Measurements from ENCODE around the gene TGFBR1. TPM values are rescaled to one million over a fixed set of nuclear protein-coding genes. Genes with fewer than 3 reads are reported as not detected.
A peak's percentile ranks its signal among the peaks of the same experiment; 100 is the strongest.

The TGFBR1 gene
- total RNA-seq, 5 donors from 2014 or later (not counting 1 experiment from before 2014, with no cell fraction given): 22.3 to 36.9 (median 31.7) TPM

DNA sequence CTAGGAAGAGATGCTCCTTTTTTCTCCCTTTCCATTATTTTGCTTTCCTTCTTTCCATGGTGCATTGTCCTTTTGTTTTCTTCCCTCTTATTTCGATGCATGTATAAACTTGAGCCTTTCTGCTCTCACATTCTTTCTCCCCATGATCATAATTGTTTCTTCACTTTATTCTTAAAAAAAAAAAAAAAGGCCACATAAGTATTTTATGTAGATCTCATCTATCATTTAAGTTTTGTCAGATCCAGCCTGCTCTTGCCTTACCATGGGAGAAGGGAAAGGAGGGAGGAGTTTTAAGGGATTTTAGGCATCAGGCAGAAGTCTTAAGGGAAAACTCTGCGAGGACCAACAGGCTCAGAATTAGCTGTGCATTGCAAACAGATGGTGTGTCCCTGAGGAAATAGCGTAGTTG lies 11.1 kb downstream of the TGFBR1 start:
- Mint-ChIP-seq H3K9me3 (no peaks in the 10 kb centered on the region), H3K27ac (peak overlapping the region; percentile 1 to 14), H3K4me1 (peaks cover 90 to 91% (median 91%) of the 10 kb centered on the region in 3 donors), H3K27me3 (no peaks in the 10 kb centered on the region), H3K36me3 (no peaks in the 10 kb centered on the region), H3K4me3 (peak overlapping the region in 1 of 3 donors; percentile 30)
- DNase-seq (no peak), ATAC-seq (replicated peaks in 1 of 4) (no peak)
- Histone ChIP-seq H3K4me3 (ENCODE audit: control insufficient read depth in 1 of 2, extremely low read depth in 1 of 2, low read length in 1 of 2) (no peak overlapping the region), H3K27ac (ENCODE audit: low read length) (no peak overlapping the region), H3K4me1 (ENCODE audit: control insufficient read depth in 1 of 2, extremely low read depth in 1 of 2, insufficient read depth in 2 of 2, low read length in 2 of 2) (peaks cover 41 to 95% of the 10 kb centered on the region in 2 experiments), H3K9me3 (no peaks in the 10 kb centered on the region), H3K27me3 (replicated peaks in 1 of 2; ENCODE audit: control insufficient read depth in 2 of 2, extremely low read depth in 1 of 2, insufficient read depth in 2 of 2, low read length in 1 of 2) (no peaks in the 10 kb centered on the region), H3K36me3 (ENCODE audit: control insufficient read depth in 2 of 2, extremely low read depth in 1 of 2, insufficient read depth in 1 of 2, low read length in 1 of 2) (no peaks in the 10 kb centered on the region)
- ChIA-PET CTCF (no interaction called here), POLR2A (no interaction called here)
- 100% methylated on average over 1 of the region's 3 CpGs for WGBS (ENCODE audit: insufficient coverage)

DNA sequence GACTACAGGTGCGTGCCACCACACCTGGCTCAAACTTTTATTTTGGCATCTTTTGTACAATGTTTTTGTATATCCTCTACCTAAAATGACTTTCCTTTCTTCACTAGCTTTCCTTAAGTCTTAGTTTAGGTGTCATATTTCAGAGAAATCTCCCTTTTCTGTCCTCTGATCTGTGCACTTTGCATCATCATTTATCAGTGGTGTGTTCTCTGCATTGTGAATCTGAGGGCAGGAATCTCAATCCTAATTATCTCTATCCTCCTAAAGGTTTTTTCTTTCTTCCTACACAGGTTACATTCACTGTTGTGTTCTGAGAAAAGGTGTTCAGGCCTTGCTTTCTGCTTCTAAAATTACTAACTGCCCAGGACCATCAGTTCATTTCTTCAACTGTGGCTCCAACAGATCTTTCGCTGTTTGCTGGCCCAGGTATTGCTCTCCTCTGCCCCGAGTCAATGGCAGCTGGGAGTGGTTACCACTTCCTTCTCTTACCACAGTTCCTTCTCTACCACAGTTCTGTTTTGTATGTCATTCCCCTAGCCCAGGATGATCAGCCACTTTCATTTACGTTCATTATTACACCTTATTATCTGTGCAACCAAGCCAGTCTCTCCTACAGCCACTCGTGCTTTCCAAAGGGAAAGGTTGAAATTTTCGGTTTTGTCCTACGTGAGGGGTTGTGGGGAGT lies 14.0 kb downstream of the TGFBR1 start:
- Mint-ChIP-seq H3K36me3 (peaks cover under 1% of the 10 kb centered on the region), H3K27ac (peak overlapping the region; percentile 90 to 92), H3K27me3 (no peaks in the 10 kb centered on the region), H3K4me3 (peak overlapping the region; percentile 62 to 74 (median 72)), H3K9me3 (no peaks in the 10 kb centered on the region), H3K4me1 (peaks cover 90 to 92% (median 91%) of the 10 kb centered on the region in 3 donors)
- ChIA-PET CTCF (interaction anchor here in 1 of 2 donors (0.7 to 2.3 kb wide), 8 partner anchors 15 to 122 kb away, joined by 3 to 9 read pairs (median 4); partner anchors contain the start of gene TGFBR1), POLR2A (interaction anchor here (0.5 to 1.0 kb wide), 6 partner anchors 14 to 304 kb away, joined by 3 to 10 read pairs (median 8); partner anchors contain the start of gene TGFBR1 (in 2 of the 2))
- Histone ChIP-seq H3K9me3 (no peaks in the 10 kb centered on the region), H3K36me3 (ENCODE audit: control insufficient read depth in 2 of 2, extremely low read depth in 1 of 2, insufficient read depth in 1 of 2, low read length in 1 of 2) (no peaks in the 10 kb centered on the region), H3K27ac (ENCODE audit: low read length) (peak overlapping the region; percentile 30), H3K4me1 (ENCODE audit: control insufficient read depth in 1 of 2, extremely low read depth in 1 of 2, insufficient read depth in 2 of 2, low read length in 2 of 2) (peaks cover 29 to 89% of the 10 kb centered on the region in 2 experiments), H3K4me3 (ENCODE audit: control insufficient read depth in 1 of 2, extremely low read depth in 1 of 2, low read length in 1 of 2) (peak overlapping the region; percentile 13 to 33), H3K27me3 (replicated peaks in 1 of 2; ENCODE audit: control insufficient read depth in 2 of 2, extremely low read depth in 1 of 2, insufficient read depth in 2 of 2, low read length in 1 of 2) (no peaks in the 10 kb centered on the region)
- 0% methylated on average over 2 of the region's 7 CpGs for WGBS (ENCODE audit: insufficient coverage)
- DNase-seq: peak in 34 of 35 experiments; percentile 22 to 75 (median 52)
- peak; percentile 100 for ATAC-seq (replicated peaks in 1 of 4)

DNA sequence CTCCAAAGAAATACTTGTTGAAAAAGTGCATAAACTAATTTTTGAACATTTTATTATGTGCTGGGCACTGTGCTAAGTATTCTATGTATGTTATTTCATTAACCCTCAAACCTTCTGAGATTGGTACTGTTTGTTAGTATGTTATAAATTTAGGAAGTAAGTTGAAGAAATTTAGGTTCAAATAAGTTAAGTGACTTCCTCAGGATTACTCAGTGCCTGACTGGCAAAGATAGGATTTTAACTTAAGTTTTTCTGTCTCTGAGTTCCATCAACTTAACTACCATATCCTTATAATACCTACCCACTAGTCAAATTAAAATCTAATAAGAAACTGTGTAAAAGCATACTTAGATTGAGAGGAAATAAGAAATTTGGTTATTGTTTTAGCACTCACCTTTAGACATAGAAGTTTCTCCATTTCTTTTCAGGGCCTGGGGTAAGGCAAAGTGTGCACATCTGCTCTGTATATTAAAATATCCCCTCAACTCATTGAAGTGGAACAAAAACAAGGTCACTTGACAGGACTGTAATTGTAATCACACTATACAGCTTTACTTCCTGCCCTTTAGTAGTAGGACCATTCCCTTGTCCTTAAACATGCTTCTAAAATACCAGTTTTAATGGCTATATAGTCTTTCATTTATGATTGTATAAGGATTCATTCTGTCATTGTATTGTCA lies 15.2 kb downstream of the TGFBR1 start:
- peak overlapping the region; percentile 30 for H3K27ac ChIP-seq (ENCODE audit: low read length)
- Mint-ChIP-seq H3K4me1 (peaks cover 89 to 91% (median 90%) of the 10 kb centered on the region in 3 donors), H3K36me3 (peaks cover 4% of the 10 kb centered on the region), H3K27me3 (no peaks in the 10 kb centered on the region), H3K4me3 (peak overlapping the region; percentile 15 to 72 (median 62)), H3K9me3 (no peaks in the 10 kb centered on the region), H3K27ac (peak overlapping the region; percentile 90 to 92)
- ATAC-seq (replicated peaks in 1 of 4): no peak
- H3K4me3 ChIP-seq (ENCODE audit: control insufficient read depth in 1 of 2, extremely low read depth in 1 of 2, low read length in 1 of 2): no peak overlapping the region
- no peaks in the 10 kb centered on the region for H3K27me3 ChIP-seq (replicated peaks in 1 of 2; ENCODE audit: control insufficient read depth in 2 of 2, extremely low read depth in 1 of 2, insufficient read depth in 2 of 2, low read length in 1 of 2)
- no peaks in the 10 kb centered on the region for H3K9me3 ChIP-seq
- ChIA-PET CTCF (interaction anchor here (0.6 to 2.3 kb wide), 6 partner anchors 16 to 123 kb away, joined by 3 to 9 read pairs (median 4); no protein-coding TSS in a partner anchor), POLR2A (interaction anchor here (0.5 to 1.0 kb wide), 3 partner anchors 12 to 696 kb away, joined by 3 to 10 read pairs (median 9); no protein-coding TSS in a partner anchor)
- no peaks in the 10 kb centered on the region for H3K36me3 ChIP-seq (ENCODE audit: control insufficient read depth in 2 of 2, extremely low read depth in 1 of 2, insufficient read depth in 1 of 2, low read length in 1 of 2)
- peaks cover 22 to 81% of the 10 kb centered on the region in 2 experiments for H3K4me1 ChIP-seq (ENCODE audit: control insufficient read depth in 1 of 2, extremely low read depth in 1 of 2, insufficient read depth in 2 of 2, low read length in 2 of 2)
- no peak for DNase-seq

DNA sequence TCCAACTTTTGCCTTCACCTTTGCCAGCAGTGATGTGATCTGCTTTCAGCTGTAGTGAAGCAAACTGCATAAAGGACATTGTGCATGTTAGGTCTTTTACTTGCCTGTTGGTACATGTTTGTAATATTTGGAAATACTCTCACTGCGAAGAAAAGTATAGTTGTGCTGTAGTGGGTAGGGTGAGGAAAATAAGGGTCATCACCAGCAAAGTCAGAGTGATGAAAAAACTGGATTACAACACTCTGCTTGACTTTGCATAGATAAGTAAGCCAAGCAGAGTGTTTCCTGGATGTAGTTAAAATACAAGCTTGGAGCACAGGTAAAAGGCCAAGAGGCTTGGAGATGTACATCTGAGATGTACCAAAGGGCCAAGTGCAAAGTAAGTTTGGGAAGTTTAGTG lies 16.7 kb downstream of the TGFBR1 start:
- peaks cover 4% of the 10 kb centered on the region for H3K36me3 Mint-ChIP-seq
- DNase-seq (no peak), ATAC-seq (replicated peaks in 1 of 4) (no peak)
- H3K27me3 Mint-ChIP-seq: no peaks in the 10 kb centered on the region
- Histone ChIP-seq H3K4me3 (ENCODE audit: control insufficient read depth in 1 of 2, extremely low read depth in 1 of 2, low read length in 1 of 2) (no peak overlapping the region), H3K36me3 (ENCODE audit: control insufficient read depth in 2 of 2, extremely low read depth in 1 of 2, insufficient read depth in 1 of 2, low read length in 1 of 2) (no peaks in the 10 kb centered on the region), H3K4me1 (ENCODE audit: control insufficient read depth in 1 of 2, extremely low read depth in 1 of 2, insufficient read depth in 2 of 2, low read length in 2 of 2) (peaks cover 17 to 69% of the 10 kb centered on the region in 2 experiments), H3K27ac (ENCODE audit: low read length) (no peak overlapping the region), H3K9me3 (no peaks in the 10 kb centered on the region), H3K27me3 (replicated peaks in 1 of 2; ENCODE audit: control insufficient read depth in 2 of 2, extremely low read depth in 1 of 2, insufficient read depth in 2 of 2, low read length in 1 of 2) (no peaks in the 10 kb centered on the region)
- CTCF ChIA-PET: interaction anchor here (0.6 to 1.7 kb wide), 3 partner anchors 19 to 1309 kb away, joined by 3 to 6 read pairs (median 3); no protein-coding TSS in a partner anchor
- peak overlapping the region in 1 of 2 donors; percentile 90 for H3K27ac Mint-ChIP-seq
- peak overlapping the region in 1 of 3 donors; percentile 8 for H3K4me3 Mint-ChIP-seq
- peaks cover 89 to 92% (median 90%) of the 10 kb centered on the region in 3 donors for H3K4me1 Mint-ChIP-seq
- no peaks in the 10 kb centered on the region for H3K9me3 Mint-ChIP-seq
- POLR2A ChIA-PET: no interaction called here
- 100% methylated on average over 1 of the region's 1 CpG for WGBS (ENCODE audit: insufficient coverage)

DNA sequence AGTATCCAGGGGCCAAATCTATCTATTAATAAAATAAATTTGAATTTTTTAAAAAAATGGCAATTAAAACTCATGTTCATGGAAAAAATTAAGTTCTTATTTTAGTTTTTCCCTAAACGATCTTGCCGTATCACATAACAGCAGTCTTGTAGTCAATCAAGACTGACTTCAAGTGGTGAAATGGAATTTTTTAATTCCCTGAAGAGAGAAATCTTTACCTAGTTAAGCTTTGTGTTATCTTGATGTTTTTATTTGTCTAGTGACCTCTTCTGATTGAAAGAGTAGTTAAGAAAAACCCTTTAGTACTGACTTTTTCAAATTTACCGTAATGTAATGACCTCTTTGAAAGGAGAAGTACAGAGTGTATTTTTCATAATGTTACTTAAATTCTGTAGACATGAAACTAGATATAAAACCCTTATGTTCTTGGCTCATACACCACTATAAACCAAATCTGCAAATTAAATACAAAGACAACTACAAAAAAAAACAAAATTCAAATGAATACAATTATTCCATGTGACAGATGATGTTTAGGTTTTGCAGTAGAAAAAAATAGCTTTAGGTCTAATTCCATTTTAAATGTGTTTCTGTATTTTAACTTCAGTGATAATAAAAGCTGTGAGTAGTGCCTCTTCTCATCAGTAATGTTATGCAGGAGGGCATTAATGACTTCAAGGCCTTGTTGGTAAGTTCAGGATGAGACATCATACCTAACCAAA lies 19.8 kb downstream of the TGFBR1 start:
- H3K27ac Mint-ChIP-seq: peak overlapping the region in 1 of 2 donors; percentile 67
- no peaks in the 10 kb centered on the region for H3K9me3 ChIP-seq
- DNase-seq (no peak), ATAC-seq (replicated peaks in 1 of 4) (no peak)
- WGBS (ENCODE audit: insufficient coverage): no CpG with 5 or more reads among the region's 3 CpGs
- peaks cover 9% of the 10 kb centered on the region for H3K36me3 Mint-ChIP-seq
- ChIA-PET POLR2A (interaction anchor here in 1 of 2 donors (0.6 kb wide), 1 partner anchor 67 kb away, joined by 3 read pairs; no protein-coding TSS in a partner anchor), CTCF (interaction anchor here (0.6 to 1.2 kb wide), 3 partner anchors 17 to 1209 kb away, joined by 3 to 4 read pairs (median 3); no protein-coding TSS in a partner anchor)
- no peak overlapping the region for H3K27ac ChIP-seq (ENCODE audit: low read length)
- no peak overlapping the region for H3K4me3 Mint-ChIP-seq
- no peak overlapping the region for H3K4me3 ChIP-seq (ENCODE audit: control insufficient read depth in 1 of 2, extremely low read depth in 1 of 2, low read length in 1 of 2)
- peaks cover 90 to 96% (median 93%) of the 10 kb centered on the region in 3 donors for H3K4me1 Mint-ChIP-seq
- H3K27me3 Mint-ChIP-seq: no peaks in the 10 kb centered on the region
- H3K36me3 ChIP-seq (ENCODE audit: control insufficient read depth in 2 of 2, extremely low read depth in 1 of 2, insufficient read depth in 1 of 2, low read length in 1 of 2): peaks cover 0 to under 1% of the 10 kb centered on the region in 2 donors
- H3K4me1 ChIP-seq (ENCODE audit: control insufficient read depth in 1 of 2, extremely low read depth in 1 of 2, insufficient read depth in 2 of 2, low read length in 2 of 2): peaks cover 17 to 68% of the 10 kb centered on the region in 2 experiments
- H3K9me3 Mint-ChIP-seq: no peaks in the 10 kb centered on the region
- no peaks in the 10 kb centered on the region for H3K27me3 ChIP-seq (replicated peaks in 1 of 2; ENCODE audit: control insufficient read depth in 2 of 2, extremely low read depth in 1 of 2, insufficient read depth in 2 of 2, low read length in 1 of 2)
